ENCODE data around the gene NEK7.

Gene NEK7

DNA sequence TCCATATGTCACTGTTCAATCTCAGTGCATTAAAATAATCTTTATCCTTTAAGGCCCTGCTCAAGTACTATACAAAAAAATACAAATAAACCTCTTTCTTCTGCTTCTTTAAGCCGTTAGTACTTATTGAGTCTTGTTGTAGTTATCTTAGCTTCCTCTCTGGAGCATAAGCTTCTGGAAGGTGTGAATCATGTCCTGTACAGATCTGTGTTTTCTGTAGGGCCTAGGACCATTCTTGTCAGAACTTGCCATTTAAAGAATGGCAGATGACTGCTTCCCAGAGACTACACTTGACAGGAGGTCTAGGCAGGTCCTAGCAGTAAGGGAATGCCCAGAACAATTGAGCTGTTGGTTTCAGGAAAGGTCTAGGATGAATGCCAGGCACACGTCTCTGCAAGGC lies 12.9 kb downstream of the NEK7 start:
- H3K4me1 Mint-ChIP-seq (ENCODE audit: low read depth): peaks cover 75% of the 10 kb centered on the region
- no peaks in the 10 kb centered on the region for H3K27me3 Mint-ChIP-seq
- peaks cover 11% of the 10 kb centered on the region for H3K36me3 Mint-ChIP-seq (ENCODE audit: low read depth)
- no peaks in the 10 kb centered on the region for H3K9me3 Mint-ChIP-seq
- H3K4me3 Mint-ChIP-seq: no peak overlapping the region
- intact Hi-C loops (cut with micrococcal nuclease): no loop called here
- peak overlapping the region; percentile 22 for H3K27ac Mint-ChIP-seq

DNA sequence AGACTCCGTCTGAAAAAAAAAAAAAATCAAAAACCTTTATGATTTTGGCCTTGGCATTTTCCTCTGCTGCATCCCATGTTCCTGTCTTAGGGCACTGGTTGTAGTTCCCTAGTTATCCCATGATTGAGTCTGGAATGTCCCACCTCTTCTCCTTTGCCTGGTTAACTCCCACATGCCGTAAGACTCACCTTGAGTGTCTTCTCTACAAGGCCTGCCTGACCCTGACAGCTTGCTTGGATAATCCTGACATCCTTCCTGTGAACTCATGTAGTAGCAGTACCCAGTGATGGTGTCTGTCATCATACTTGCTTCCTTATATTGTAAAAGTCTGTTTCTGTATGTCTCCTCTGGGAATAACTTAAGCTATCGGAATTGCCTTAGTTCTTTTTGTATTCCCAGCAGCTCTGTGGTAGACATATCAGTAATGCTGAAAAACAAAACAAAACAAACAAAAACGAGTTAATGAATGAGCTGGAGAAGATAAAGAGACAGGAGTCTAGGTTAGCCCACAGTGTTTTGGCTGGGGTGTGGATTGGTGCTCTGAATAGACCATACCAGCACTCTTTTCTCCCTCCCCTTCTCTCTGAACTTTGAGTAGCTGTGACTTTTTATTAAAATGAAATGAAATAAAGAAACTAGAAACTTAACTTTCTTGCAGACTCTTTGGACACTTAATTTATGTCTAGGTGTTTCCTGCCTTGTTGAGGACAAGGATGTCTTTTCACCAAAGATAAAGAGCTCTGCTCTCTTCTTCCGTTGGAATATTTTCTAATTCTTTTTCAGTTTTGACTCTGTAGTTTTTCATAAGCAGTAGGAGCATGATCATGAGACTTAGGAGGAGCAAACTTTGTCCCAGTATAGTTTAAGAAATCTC lies 15.1 kb downstream of the NEK7 start:
- Mint-ChIP-seq H3K4me1 (ENCODE audit: low read depth) (peaks cover 68% of the 10 kb centered on the region), H3K27ac (peak overlapping the region; percentile 59), H3K4me3 (no peak overlapping the region), H3K27me3 (no peaks in the 10 kb centered on the region), H3K36me3 (ENCODE audit: low read depth) (peaks cover 6% of the 10 kb centered on the region), H3K9me3 (no peaks in the 10 kb centered on the region)
- intact Hi-C loops (cut with micrococcal nuclease): no loop called here

DNA sequence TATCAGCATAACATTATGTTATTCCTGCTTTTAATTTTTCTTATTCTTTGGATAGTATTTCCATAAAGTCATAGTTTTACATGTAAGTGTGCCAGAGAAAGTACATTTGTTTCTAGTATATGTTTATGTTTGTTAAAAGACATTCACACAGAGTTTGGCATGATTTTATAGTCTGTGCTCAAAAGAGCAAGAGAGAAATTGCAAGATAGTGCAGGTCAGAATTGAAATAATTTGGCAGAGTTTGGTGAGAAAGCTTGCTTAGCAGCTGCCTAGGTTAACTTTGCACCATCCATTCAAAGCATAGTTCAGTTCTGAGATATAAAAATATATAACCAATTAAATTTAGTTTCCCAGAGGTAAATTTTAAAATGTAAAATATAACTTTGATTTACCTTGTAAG lies 17.0 kb downstream of the NEK7 start:
- H3K27ac Mint-ChIP-seq: no peak overlapping the region
- H3K4me3 Mint-ChIP-seq: no peak overlapping the region
- intact Hi-C loops (cut with micrococcal nuclease): no loop called here
- peaks cover 65% of the 10 kb centered on the region for H3K4me1 Mint-ChIP-seq (ENCODE audit: low read depth)
- H3K9me3 Mint-ChIP-seq: no peaks in the 10 kb centered on the region
- H3K36me3 Mint-ChIP-seq (ENCODE audit: low read depth): peaks cover 6% of the 10 kb centered on the region
- H3K27me3 Mint-ChIP-seq: no peaks in the 10 kb centered on the region

DNA sequence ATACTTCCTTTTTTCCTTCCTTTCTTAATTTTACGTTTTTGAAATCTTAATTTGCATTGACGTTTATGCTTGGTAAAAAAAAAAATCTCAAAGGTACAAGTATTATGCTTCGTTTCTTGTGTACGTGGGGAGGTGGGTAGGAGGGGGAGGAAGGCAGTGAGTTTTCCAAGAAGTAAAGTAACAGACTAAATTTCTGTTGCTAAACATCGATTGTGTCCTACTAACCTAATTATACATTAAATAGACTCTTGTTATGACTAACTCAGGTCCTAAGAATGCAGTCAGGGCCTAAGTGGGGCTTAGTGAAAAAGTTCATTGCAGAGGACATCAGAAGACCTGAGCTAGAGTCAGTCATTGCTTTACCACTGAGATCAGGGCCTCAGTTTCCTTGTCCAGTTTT lies 17.5 kb downstream of the NEK7 start:
- Mint-ChIP-seq H3K4me1 (ENCODE audit: low read depth) (peaks cover 66% of the 10 kb centered on the region), H3K27me3 (no peaks in the 10 kb centered on the region), H3K36me3 (ENCODE audit: low read depth) (peaks cover 4% of the 10 kb centered on the region), H3K27ac (no peak overlapping the region), H3K9me3 (no peaks in the 10 kb centered on the region), H3K4me3 (no peak overlapping the region)
- intact Hi-C loops (cut with micrococcal nuclease): no loop called here

DNA sequence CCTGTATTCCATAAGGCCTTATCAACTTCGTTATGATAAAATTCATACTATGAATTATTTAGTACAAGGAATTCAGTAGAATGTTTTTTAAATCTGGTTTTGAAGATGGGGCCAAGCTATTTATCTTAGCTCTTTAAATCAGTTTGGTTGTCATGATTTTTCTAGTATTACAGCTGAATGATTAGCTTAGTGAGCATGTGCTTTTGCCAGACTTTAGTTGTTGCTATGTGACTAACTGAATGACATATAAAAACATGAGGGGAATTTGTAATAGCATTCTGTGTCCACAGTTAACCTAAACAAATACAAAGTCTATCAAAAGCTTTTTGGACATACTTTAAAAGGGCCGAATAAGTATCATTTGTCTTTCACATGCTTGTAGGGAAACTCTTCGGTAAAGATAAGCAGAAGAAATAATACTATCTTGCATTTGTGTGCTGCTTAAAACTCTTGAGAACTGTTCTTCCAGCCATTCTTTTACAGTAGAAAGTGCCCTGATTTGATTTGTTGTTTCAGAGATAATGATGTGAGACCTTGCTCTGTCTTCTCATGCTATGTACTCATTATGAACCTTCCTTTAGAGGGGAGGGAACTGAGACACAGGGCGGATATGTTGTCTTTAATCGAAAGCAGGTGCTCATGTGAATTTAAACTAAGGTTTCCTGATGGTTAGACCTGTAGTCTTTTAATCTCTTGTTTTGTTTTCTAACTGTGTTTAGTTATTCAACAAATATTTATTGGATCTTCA lies 18.8 kb downstream of the NEK7 start:
- Mint-ChIP-seq H3K4me1 (ENCODE audit: low read depth) (peaks cover 67% of the 10 kb centered on the region), H3K4me3 (no peak overlapping the region), H3K27me3 (no peaks in the 10 kb centered on the region), H3K27ac (no peak overlapping the region), H3K9me3 (no peaks in the 10 kb centered on the region), H3K36me3 (ENCODE audit: low read depth) (no peaks in the 10 kb centered on the region)
- intact Hi-C loops (cut with micrococcal nuclease): no loop called here

DNA sequence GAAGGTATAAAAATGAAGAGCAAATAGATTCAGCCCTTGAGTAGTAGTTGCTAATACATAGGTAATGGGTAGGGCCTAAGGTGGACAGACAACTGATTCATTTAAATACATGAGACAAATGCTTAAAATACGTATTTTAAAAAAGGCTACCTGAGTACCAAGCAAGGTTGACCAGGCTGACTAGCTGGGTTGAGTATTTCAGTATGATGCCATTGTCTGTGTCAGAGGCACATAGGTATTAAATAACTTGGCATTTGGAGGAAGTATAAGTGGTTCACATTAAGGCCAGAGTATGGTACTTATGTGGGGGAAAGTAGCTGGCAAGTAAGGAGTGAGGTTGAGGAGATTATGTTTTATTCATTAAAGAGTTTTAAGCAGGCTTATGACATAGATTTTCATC lies 19.4 kb downstream of the NEK7 start:
- intact Hi-C loops (cut with micrococcal nuclease): no loop called here
- Mint-ChIP-seq H3K36me3 (ENCODE audit: low read depth) (no peaks in the 10 kb centered on the region), H3K27ac (no peak overlapping the region), H3K4me3 (no peak overlapping the region), H3K9me3 (no peaks in the 10 kb centered on the region), H3K27me3 (no peaks in the 10 kb centered on the region), H3K4me1 (ENCODE audit: low read depth) (peaks cover 67% of the 10 kb centered on the region)

DNA sequence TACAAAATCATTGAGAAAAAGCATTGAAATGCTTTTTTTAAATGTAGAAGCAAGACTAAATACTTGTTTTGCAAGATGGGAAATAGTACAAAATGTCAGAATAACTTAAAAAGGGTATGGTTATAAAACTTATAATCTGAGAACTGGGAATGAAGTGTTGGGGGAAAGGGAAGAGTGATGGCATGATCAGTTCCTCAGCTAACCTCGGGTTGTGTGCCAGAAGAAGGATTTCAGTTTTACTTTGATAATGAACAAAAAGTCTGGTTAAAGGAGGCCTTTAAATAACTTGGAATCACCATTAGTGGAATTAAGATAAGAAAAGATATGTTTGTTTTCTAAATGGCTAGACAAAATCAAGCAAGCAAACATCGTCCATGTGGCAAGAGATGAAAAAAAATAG lies 20.7 kb downstream of the NEK7 start:
- H3K9me3 Mint-ChIP-seq: no peaks in the 10 kb centered on the region
- no peak overlapping the region for H3K4me3 Mint-ChIP-seq
- H3K4me1 Mint-ChIP-seq (ENCODE audit: low read depth): peaks cover 56% of the 10 kb centered on the region
- H3K27me3 Mint-ChIP-seq: no peaks in the 10 kb centered on the region
- intact Hi-C loops (cut with micrococcal nuclease): no loop called here
- no peak overlapping the region for H3K27ac Mint-ChIP-seq
- H3K36me3 Mint-ChIP-seq (ENCODE audit: low read depth): no peaks in the 10 kb centered on the region

DNA sequence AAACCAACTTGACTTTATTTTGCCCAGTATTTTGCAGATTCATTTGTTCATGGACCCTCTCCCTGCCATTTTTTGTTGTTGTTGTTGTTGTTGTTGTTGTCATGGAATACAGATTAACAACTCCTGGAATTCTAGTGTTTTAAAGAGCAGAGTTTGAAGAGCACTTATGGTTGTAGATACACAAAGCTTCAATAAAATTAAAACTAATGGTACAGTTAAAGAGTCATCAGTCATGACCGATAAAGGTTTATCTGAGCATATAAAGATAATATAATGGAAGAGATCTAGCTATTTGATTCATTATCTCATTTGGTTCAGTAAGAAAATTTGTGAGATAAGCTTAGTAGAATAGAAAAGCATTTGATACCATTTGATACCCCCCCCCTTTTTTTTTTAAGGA lies 21.8 kb downstream of the NEK7 start:
- no peaks in the 10 kb centered on the region for H3K27me3 Mint-ChIP-seq
- peaks cover 49% of the 10 kb centered on the region for H3K4me1 Mint-ChIP-seq (ENCODE audit: low read depth)
- no peak overlapping the region for H3K27ac Mint-ChIP-seq
- H3K36me3 Mint-ChIP-seq (ENCODE audit: low read depth): no peaks in the 10 kb centered on the region
- no peaks in the 10 kb centered on the region for H3K9me3 Mint-ChIP-seq
- H3K4me3 Mint-ChIP-seq: no peak overlapping the region
- intact Hi-C loops (cut with micrococcal nuclease): no loop called here

DNA sequence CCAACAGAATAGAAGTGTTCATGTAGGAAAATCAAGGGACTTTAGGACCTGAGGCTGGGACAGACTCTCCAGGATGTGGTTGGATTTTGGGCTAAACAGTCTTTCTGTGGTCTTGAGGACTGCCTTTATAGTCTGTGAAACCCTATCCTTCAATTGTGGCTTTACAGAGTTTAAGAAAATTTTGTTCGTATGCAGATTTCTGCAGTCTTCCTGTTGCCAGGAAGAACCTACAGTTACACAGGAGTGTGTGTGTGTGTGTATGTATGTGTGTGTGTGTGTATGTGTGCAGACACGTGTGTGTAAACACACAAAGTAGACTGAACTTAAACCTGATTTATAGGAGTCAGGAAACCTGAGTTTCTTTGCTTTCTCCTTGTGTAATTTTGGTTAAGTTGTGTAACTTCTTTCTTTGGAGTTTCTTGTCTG lies 22.8 kb downstream of the NEK7 start:
- Mint-ChIP-seq H3K9me3 (no peaks in the 10 kb centered on the region), H3K4me1 (ENCODE audit: low read depth) (peaks cover 40% of the 10 kb centered on the region), H3K4me3 (no peak overlapping the region), H3K27ac (no peak overlapping the region), H3K36me3 (ENCODE audit: low read depth) (no peaks in the 10 kb centered on the region), H3K27me3 (no peaks in the 10 kb centered on the region)
- intact Hi-C loops (cut with micrococcal nuclease): no loop called here

DNA sequence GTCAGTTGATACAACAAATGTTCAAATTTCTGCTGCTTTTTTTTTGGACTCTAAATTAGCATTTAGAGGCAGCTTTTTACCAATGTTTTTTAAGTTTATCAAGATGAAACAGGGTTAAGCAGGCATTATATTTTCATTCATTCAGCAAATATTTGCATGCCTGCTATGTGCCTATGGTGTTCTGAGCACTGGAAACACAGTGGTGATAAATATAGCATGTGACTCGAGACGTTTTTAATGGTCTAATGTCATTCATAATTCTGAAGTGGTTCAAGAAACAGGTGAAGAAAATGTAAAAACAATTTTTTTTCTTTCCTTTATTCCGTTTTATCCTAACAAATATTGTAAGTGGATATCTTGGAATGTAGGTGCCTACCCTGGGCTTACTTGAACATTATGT lies 26.8 kb downstream of the NEK7 start:
- Mint-ChIP-seq H3K27ac (no peak overlapping the region), H3K4me1 (ENCODE audit: low read depth) (peaks cover 22% of the 10 kb centered on the region), H3K27me3 (no peaks in the 10 kb centered on the region), H3K9me3 (no peaks in the 10 kb centered on the region), H3K36me3 (ENCODE audit: low read depth) (no peaks in the 10 kb centered on the region), H3K4me3 (no peak overlapping the region)
- intact Hi-C loops (cut with micrococcal nuclease): no loop called here

DNA sequence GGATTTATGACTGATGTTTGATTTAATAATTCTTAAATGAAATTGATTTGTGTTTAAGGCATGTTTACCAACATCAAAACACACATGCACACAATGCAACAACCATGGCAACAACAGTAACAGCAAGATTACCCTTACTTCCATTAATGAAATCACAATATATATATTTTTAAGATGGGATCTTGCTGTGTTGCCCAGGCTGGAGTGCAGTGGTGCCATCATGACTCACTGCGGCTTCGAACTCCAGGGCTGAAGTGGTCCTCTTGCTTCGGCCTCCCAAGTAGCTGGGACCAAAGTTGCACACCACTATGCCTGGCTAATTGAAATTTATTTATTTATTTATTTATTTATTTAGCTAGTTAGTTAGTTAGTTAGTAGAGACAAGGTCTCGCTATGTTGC lies 27.7 kb downstream of the NEK7 start:
- no peaks in the 10 kb centered on the region for H3K36me3 Mint-ChIP-seq (ENCODE audit: low read depth)
- intact Hi-C loops (cut with micrococcal nuclease): no loop called here
- peaks cover 16% of the 10 kb centered on the region for H3K4me1 Mint-ChIP-seq (ENCODE audit: low read depth)
- no peak overlapping the region for H3K27ac Mint-ChIP-seq
- no peak overlapping the region for H3K4me3 Mint-ChIP-seq
- no peaks in the 10 kb centered on the region for H3K9me3 Mint-ChIP-seq
- H3K27me3 Mint-ChIP-seq: no peaks in the 10 kb centered on the region

DNA sequence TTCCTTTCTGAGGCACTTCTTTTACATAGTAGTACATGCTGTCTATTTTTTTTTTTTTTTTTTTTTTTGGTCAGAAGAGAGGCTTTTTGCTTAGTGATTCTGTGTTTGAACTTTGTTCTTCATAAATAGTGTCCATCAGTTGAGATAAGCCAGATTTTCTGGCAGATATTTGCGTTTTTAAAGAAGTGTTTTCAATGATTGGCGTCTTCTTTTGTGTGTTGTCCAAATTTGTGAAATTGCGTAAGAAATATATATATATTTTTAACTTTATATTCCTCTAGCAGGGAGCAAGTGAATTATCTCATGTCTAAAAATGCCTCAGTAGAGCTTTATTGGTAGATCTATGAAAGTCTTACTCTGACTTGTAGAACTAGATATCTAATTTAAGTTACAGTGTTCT lies 28.3 kb downstream of the NEK7 start:
- no peaks in the 10 kb centered on the region for H3K9me3 Mint-ChIP-seq
- H3K4me3 Mint-ChIP-seq: no peak overlapping the region
- no peak overlapping the region for H3K27ac Mint-ChIP-seq
- no peaks in the 10 kb centered on the region for H3K27me3 Mint-ChIP-seq
- intact Hi-C loops (cut with micrococcal nuclease): no loop called here
- H3K4me1 Mint-ChIP-seq (ENCODE audit: low read depth): peaks cover 9% of the 10 kb centered on the region
- no peaks in the 10 kb centered on the region for H3K36me3 Mint-ChIP-seq (ENCODE audit: low read depth)

DNA sequence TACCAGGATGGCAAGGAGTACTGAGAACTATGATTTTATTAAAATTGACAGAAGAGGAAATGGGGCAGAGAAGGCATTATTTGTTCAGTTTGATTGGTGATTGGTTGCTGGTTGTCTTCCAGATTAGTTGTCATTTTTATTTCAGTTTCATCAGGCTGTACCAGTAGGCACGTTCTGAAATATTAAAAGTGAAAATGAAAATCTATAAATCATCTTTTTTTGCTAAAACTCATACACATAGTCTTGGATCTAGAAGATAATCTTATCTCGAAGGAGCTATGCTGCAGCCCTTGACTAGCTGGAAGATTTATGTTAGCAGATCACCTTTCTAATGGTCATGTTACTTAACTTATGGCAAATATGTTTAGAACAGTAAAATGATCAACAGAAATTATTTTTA lies 29.0 kb downstream of the NEK7 start:
- H3K9me3 Mint-ChIP-seq: no peaks in the 10 kb centered on the region
- no peaks in the 10 kb centered on the region for H3K36me3 Mint-ChIP-seq (ENCODE audit: low read depth)
- no peak overlapping the region for H3K27ac Mint-ChIP-seq
- no peaks in the 10 kb centered on the region for H3K27me3 Mint-ChIP-seq
- intact Hi-C loops (cut with micrococcal nuclease): no loop called here
- no peak overlapping the region for H3K4me3 Mint-ChIP-seq
- peaks cover 6% of the 10 kb centered on the region for H3K4me1 Mint-ChIP-seq (ENCODE audit: low read depth)

DNA sequence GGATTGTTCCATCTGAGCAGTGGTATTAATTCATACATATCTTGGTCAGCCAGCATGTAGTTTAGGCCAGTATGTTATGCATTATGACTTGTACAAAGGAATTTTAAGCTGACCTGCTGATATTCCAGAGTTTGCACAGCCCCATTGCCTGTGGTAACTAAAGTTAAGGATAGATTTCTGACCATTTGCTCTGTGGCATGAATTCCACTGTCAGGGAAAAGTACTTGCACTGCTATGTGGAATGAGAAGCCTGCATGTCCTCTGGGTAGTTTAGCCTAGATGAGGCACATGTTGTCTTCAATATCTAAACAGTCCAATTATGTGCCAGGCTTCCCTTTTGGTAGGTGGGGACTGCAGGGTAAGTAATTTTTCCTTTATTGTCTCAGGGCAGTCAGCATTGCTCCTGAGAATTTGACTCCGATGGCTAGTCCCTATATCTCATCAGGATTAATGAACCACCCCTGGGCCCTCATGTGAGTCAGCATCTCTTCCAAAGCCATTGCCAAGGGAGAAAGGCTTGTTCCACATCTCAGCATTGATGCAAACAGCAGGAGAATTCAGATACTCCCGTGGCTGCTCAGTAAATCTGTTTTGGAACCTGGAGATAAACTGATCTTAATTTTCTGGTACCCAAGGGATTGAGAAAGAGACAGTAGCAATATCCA lies 30.2 kb downstream of the NEK7 start:
- H3K27me3 Mint-ChIP-seq: no peaks in the 10 kb centered on the region
- no peaks in the 10 kb centered on the region for H3K36me3 Mint-ChIP-seq (ENCODE audit: low read depth)
- no peaks in the 10 kb centered on the region for H3K9me3 Mint-ChIP-seq
- H3K27ac Mint-ChIP-seq: no peak overlapping the region
- intact Hi-C loops (cut with micrococcal nuclease): no loop called here
- no peak overlapping the region for H3K4me3 Mint-ChIP-seq
- H3K4me1 Mint-ChIP-seq (ENCODE audit: low read depth): peaks cover 19% of the 10 kb centered on the region
